Measurements from ENCODE around the gene VPS37C. TPM values are rescaled to one million over a fixed set of nuclear protein-coding genes. Genes with fewer than 3 reads are reported as not detected.
A peak's percentile ranks its signal among the peaks of the same experiment; 100 is the strongest.

VPS37C gene
- total and polyA plus RNA-seq, 2 of the 13 experiments (the other 11 are each of a cell fraction or from before 2014, with no cell fraction given), result 7.5 to 8.8 TPM

- no peak for TF ChIP-seq ZNF615 (CRISPR knock-in tag; IDR thresholded peaks at IDR 0.05; ENCODE audit: borderline replicate concordance)
- no peak for TF ChIP-seq MTF2 (CRISPR knock-in tag; IDR thresholded peaks at IDR 0.05; ENCODE audit: borderline replicate concordance)
- TF ChIP-seq ZNF331 (CRISPR knock-in tag; IDR thresholded peaks at IDR 0.05), result peak; percentile 68; the same call in 1 of the 2 replicates
- TF ChIP-seq ZNF546 (CRISPR knock-in tag; conservative IDR thresholded peaks at IDR 0.05), result no peak
- no peak for TF ChIP-seq ZNF749 (CRISPR knock-in tag; IDR thresholded peaks at IDR 0.05; ENCODE audit: borderline replicate concordance)
- TF ChIP-seq ZSCAN20 (CRISPR knock-in tag; IDR thresholded peaks at IDR 0.05; ENCODE audit: borderline replicate concordance), result no peak
- TF ChIP-seq TBP (CRISPR knock-in tag; IDR thresholded peaks at IDR 0.05), result no peak
- peak; percentile 82 for TF ChIP-seq SALL2 (CRISPR knock-in tag; IDR thresholded peaks at IDR 0.05)
- no peak for TF ChIP-seq MAFK (conservative IDR thresholded peaks at IDR 0.05 in 1 of 2, IDR thresholded peaks at IDR 0.05 in 1 of 2; ENCODE audit: low read length in 2 of 2)
- TF ChIP-seq NCOA2 (CRISPR knock-in tag; IDR thresholded peaks at IDR 0.05), result peak; percentile 50; the same call in 1 of the 2 replicates
- no peak for TF ChIP-seq ZSCAN25 (CRISPR knock-in tag; IDR thresholded peaks at IDR 0.05)
- peak; percentile 96 for TF ChIP-seq REPIN1 (CRISPR knock-in tag; IDR thresholded peaks at IDR 0.05; ENCODE audit: borderline replicate concordance, low read depth)
- TF ChIP-seq MXD4 (CRISPR knock-in tag; IDR thresholded peaks at IDR 0.05), result peak; percentile 61; the same call in 1 of the 2 replicates
- TF ChIP-seq HNF1A (IDR thresholded peaks at IDR 0.05; ENCODE audit: low read depth), result no peak
- TF ChIP-seq HNF1A (CRISPR knock-in tag; IDR thresholded peaks at IDR 0.05; ENCODE audit: borderline replicate concordance), result no peak; the same call in 1 of the 2 replicates
- TF ChIP-seq ZNF350 (CRISPR knock-in tag; IDR thresholded peaks at IDR 0.05; ENCODE audit: borderline replicate concordance, low read depth), result peak; percentile 67; the same call in 1 of the 2 replicates
- no peak for TF ChIP-seq BCLAF1 (IDR thresholded peaks at IDR 0.05)
- peak; percentile 59 for TF ChIP-seq SPEN (CRISPR knock-in tag; IDR thresholded peaks at IDR 0.05; ENCODE audit: low read depth)
- no peak for TF ChIP-seq CC2D1A (CRISPR knock-in tag; IDR thresholded peaks at IDR 0.05)
- TF ChIP-seq PBX3 (CRISPR knock-in tag; IDR thresholded peaks at IDR 0.05; ENCODE audit: borderline replicate concordance), result no peak
Measured at GRCh38 chr11:61129639-61130523, 31.3 kb downstream of the VPS37C start (continued).

All from HepG2 (cell line).